Suppressor macrophage treated with lipopolysaccharide for 1 hour (primary cell): ENCODE data around the gene KRTAP25-1.

Experiments
- DNase-seq, 3 donors: peaks; one replicate each; pipeline ENCODE4 v3.0.0-alpha.2; 2020 to 2022

KRTAP25-1 gene

DNA sequence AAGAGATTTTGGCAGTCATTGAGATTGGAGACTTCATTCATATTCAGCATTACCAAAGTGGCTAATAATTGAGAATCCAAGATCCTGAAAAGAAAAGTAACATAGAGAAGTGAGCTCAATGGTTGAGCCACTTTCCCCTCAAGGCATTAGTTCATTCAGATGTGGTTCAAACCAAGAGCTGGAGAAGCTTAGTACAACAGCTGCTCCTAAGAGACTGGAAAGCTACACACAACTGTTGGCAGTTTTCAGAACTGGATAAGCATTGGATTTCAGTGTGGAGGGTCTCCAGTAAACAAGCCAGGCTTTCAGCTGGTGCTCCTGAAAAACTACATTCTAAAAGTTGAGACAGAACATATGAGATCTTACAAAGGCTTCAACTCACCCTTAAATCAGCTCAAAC, 44.3 kb downstream of the KRTAP25-1 start:
- DNase-seq: no peak

DNA sequence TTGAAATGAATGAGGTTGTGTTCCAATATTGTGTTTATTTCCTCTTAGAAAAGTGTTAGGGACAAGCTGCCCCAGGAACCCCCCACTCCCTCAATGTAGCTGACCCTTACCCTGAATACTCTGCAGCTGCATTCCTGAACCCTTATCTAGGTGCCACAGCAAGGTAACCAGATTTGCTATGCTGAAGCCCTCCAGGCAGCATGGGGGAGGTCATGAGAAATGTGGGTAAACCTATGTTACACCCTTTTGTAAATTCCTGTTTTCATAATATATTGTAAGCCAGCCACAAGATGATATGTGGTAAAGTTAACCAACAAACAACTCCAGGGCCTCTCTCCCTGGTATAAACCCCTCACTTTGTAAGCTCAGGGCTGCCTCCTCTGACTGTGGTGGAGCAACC, 45.6 kb downstream of the KRTAP25-1 start:
- no peak for DNase-seq

DNA sequence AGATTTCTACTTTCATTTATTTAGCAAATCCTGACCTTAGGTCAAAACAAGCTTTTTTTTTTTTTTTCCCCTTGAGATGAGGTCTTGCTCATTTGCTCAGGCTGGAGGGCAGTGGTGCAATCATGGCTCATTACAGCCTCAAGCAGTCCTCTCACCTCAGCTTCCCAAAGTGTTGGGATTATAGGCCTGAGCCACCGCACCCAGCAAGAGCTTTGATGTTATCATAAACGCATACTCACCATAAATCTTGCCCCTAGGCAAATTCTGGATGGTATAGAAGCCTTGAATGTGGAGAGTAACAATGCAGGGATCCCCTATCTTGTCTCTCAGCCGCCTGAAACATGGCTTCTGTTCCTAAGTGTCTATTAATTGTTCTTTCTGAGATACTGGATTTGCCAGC, 48.7 kb downstream of the KRTAP25-1 start:
- DNase-seq: no peak
